HG03060 (cell line): ENCODE data around the gene SCN4B.

Experiments used
- ATAC-seq: cut with Tn5 transposase; IDR thresholded peaks from one replicate; pipeline ENCODE4 v1.9.1; 2021; ENCODE audit warnings: low read depth, moderate number of reproducible peaks; ENCODE audit not compliant: unreplicated experiment

The SCN4B gene

DNA sequence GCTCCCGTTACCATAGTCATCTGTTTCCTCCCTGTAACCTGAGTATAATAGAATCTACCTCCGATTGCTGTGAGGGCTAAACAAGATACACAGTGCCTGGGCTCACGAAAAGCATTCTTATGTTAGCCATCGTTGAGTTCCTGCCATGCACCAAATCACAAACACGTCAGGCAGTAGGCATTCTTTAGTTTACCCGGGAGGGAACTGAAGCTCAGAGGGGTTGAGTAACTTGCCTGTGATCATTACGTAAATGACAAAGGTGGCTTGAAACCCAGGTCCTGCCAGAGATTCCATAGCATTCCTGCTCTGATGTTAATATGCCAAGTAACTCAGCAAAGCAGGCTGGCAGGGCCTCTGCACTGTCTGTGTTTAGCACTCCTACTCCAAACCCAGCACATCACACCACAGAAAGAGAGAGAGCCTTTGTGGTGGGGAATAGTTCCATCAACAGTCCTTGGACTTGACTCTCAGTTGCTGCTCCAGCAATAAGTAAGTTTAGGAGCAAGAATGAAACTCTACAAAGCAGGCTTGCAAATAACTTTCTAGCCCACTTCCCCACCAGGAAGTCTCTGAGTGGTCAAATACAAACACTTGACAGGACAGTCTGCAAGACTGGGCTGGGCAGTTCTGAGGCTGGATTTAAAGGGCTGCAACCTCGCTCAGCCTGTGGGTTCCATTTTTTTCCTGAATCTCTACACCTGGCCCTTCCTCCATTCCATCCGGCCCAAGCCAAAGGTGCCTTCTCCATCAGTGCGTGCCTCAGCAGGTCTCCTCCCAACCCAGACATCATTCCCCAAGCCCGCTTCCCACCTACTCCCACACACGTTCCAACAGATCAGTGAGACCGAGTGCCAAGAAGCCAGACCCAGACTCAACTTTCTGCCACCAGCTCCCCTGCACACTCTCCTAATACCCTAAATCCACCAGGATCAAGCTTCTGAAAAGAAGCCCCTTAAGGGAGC is 22.7 kb upstream of the SCN4B start:
- ATAC-seq = no peak

DNA sequence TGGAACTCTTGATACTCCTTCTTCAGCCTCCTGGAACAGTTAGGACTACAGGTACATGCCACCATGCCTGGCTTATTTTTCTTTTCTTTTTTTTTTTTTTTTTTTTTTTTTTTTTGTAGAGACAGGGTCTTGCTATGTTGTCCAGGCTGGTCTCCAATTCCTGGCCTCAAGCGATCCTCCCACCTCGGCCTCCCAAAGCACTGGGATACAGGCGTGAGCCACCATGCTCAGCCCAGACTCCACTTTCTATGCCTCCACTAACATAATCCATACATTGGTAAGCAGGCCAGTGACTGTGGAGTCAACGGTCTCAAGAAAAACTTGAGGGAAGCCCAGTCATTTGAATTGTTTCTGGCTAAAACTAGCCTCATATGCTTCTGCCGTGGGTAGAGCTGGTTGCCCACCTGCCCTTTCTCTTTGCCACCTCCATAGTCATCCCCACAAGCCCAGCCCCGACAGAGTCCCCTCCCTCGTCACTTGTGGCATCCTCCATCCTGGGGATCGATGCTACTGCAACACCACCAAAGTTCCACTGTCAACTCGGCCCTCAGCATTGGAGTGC is 21.5 kb upstream of the SCN4B start:
- ATAC-seq = no peak

GRCh38 chr11:118172356-118172755 is 19.7 kb upstream of the SCN4B start:
- ATAC-seq = no peak

DNA sequence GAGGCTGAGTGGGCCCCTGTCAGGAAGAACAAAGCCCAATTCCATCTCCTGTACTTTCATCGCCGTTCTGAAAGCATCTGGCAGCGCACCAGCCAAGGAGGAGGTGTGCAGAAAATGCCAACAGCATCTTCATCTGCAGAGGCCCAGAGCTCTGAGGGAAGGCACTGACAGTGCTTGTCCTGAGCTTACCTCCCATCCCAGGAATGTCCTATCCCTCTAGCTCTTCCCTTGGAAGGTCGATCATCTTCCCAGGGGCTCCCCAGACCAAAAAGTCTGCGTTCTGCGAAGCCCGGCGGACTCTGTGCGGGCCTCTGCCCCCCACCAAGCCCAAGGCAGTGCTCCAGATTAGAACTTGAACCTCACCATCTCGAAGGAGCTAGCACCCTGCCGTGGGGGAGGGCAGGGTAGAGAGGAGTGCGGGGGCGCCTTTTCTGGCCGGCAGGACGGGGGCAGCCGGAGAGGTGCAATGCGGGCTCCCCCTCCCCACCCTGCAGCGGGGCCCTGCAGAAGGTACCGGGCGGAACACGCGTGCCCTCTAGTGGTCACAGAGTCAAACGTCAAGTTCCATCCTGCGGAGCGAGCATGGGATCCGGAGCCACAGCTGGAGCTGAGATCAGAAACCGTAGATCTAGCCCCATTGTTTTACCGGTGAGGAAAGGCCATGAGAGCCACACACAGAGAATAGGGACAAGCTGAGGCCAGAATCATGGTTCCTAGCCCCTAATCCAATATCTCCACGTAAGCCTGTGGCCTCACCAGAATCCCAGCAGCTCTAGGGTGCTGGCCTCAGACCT is 18.8 kb upstream of the SCN4B start:
- no peak for ATAC-seq

- no peak for ATAC-seq
Observed at GRCh38 chr11:118170882-118171268, 18.3 kb upstream of the SCN4B start.

GRCh38 chr11:118170231-118170630 is 17.6 kb upstream of the SCN4B start:
- no peak for ATAC-seq

DNA sequence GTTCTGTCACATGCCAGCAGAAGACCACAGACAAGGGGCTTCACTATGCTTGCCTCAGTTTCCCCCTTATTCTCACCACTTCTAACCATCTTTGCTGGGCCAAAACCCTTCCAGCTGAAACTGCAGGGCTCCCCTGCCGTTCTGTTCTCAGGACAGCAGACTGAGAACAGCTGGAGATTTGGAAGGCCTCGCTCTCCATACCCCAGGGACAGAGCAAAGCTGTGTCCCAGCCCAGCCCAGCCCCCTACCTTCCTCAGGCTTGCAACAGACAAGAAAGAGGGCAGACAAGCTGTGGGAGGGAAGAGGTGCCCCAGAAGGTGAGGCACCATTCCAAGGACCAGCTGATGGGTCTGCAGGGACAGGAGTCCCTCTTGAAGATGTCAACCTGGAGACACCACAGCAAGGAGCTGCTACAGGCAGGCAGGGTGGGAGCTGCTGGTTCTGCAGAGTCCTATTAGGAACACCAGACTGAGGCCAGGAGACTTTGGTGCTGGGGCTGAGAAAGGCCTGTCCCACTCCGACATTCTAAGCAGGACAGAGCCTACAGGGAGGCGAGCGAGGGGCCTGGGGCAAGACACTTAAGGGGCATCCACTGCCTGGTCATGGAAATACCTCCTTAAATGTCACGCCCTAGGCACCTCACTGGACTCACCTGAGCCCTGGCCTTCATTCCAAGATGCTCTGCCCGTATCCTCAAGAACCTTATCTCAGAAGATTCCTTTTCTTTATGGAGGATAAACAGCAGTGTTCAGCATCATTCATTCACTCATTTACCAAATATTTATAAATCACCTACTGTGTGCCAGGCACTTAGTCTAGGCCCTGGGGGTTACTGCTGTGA is 16.9 kb upstream of the SCN4B start:
- no peak for ATAC-seq

DNA sequence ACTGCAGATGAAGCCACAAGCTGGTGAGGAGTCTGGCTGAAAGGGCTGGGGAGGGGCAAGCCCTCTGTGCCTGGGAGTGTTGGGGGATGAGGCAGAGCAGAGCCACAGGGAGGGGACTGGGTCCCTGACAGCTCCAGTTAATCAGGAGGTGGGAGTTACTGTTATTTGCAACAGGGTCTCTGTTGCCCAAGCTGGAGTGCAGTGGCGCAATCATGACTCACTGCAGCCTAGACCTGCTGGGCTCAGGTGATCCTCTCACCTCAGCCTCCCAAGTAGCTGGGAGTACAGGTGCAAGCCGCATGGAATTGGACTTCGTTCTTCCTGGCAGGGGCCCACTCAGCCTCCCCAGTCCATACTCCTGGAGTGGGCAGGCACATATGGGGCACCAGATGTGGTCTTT is 16.1 kb upstream of the SCN4B start:
- ATAC-seq = no peak

DNA sequence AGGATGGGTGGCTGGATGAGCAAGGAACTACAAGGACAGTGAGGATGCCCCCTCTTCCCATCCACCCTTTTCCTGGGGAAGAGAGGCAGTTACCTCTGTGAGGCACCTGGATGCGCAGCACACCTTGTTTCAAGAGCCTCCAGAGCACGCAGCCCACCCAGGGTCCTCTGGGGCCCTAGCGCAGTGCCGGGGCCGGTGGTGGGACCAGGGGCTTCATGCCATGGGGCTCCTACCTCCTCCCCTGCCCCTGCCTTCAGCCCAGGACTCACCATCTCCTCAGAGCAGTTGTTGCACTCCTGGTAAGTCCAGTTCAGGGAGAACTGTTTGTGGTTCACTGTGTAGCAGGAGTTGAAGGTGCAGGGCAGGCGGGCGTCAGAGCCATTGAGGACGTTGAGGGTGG is 15.7 kb upstream of the SCN4B start:
- ATAC-seq = no peak

GRCh38 chr11:118167906-118168305 is 15.3 kb upstream of the SCN4B start:
- ATAC-seq = no peak

GRCh38 chr11:118167253-118167652 is 14.6 kb upstream of the SCN4B start:
- ATAC-seq = no peak

DNA sequence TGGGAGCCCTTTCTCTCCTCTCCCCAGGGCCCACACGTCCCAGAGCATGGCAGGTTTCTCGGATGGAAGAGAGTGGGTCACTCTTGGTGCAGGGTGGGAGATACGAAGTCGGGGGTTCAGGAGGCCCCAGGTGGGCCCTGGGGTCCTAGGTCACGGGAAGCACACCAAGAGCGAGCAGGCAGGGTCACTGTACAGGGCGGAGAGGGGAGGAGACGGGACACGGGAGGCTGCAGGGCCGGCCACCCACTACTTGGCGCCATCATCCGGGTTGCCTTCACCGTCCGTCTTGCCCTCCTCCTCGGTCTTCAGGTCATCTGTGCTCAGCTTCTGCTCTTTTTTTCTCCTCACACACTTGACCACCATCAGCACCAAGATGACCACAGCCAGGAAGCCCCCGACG is 14.0 kb upstream of the SCN4B start:
- ATAC-seq = no peak

- ATAC-seq = no peak
Observed at GRCh38 chr11:118164885-118165284, 12.3 kb upstream of the SCN4B start.

DNA sequence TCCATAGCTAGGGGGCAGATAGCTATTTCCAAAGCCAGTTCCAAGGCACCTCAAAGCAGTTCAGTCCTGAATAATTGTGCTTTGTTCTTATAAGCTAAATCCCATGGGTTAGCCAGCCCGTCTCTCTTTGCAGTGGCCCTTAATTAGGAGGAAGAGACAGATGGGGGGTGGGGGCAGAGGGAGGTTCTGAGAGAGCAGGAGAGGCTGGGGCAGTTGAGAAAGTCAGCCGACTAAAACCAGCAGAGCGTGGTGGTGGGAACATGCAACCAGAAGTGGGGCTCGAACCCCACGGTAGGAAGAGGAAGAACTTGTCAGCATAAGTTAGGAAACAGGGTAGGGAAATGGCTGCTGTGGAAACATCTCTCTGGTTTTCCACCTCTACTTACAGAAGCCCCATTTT is 10.9 kb upstream of the SCN4B start:
- ATAC-seq = no peak

GRCh38 chr11:118162846-118163245 is 10.2 kb upstream of the SCN4B start:
- ATAC-seq = no peak

DNA sequence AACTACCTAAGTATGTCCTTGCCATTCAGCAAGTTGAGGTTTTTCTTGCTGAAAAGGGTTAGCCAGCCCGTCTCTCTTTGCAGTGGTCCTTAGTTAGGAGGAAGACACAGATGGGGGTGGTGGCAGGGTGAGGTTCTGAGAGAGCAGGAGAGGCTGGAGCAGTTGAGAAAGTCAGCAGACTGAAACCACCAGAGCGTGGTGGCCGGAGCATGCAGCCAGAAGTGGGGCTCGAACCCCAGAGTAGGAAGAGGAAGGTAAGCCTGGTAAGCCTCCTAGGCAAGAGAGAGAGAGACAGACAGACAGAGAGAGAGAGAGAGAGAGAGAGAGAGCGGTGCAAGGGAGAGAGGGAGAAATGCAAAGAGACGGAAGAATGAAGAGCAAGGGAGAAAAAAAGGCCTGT is 9.2 kb upstream of the SCN4B start:
- ATAC-seq = no peak

DNA sequence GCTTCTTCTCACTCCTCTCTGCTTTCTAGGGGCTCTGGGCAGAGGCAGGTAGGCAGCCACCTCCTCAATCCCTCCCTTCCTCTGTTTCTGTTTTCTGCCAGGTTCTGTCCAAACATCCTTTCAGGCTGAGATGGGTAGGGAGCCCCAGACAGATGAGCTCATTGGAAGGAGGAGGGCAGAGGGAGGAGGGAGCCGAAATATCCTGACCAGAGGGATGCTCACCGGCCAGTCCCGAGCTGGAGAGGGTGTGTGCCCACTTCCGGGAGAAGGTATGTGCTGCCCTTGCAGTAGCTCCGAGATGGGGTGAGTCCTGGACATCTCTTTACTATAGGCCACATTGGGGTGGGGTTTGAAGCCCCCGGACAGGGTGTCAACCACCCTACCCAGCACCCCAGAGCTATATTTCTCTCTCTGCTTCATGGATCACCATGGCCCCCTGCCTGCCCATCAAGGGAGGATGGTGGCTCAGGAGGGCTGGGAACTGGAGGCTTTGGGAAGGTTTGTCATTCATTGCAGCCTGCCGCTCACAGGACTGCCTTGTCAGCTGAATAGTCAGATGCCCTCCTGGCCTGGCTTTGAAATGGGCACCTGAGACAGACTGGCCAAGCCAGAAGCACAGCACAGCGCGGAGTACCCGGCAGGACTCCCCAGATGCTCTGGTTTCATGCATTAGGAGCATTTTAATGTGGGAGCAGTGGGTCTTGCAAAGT is 4.7 kb upstream of the SCN4B start:
- no peak for ATAC-seq

GRCh38 chr11:118156531-118157185 is 4.0 kb upstream of the SCN4B start:
- ATAC-seq = no peak

DNA sequence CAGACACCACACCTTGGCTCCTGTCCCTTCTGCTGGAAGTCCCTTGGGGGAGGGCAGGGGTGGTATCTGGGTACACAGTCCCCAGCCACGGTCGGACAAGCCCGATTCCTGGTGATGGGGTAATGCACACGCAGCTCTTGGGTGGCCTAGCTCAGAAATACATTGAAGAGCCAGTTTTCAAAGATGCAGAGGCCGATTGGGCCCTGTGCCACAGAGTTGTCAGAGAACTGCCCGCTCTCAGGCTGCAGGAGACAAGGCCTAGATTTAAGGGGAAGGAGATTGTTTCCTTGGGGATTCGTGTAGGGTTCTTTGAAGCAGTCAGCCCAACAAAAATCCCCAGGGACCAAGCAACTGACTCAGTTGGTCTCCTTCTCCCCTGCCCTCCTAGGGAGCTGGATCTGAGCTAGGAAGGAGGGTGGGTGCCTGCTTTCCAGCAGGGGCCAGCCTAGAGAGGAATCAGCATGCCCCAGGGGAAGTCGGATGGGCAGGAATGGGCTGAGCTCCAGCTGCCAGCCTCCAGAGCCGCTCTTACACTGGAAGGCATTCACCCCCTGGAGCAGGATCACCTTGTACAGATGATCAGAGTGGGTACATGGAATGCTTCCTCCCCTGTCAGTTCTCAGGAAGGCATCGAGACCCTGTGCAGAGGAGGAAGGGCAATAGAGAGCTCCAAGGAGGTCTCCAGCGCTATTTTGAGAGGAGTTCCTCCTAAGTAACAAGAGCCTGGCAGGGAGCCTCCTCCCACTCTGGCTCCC is 3.3 kb upstream of the SCN4B start:
- ATAC-seq = no peak
